HepG2 (cell line): ENCODE measurements around the gene INPP5E. TPM values are rescaled to one million over a fixed set of nuclear protein-coding genes. Genes with fewer than 3 reads are reported as not detected.
A peak's percentile ranks its signal among the peaks of the same experiment; 100 is the strongest.

Experiments used
- BCLAF1 ChIP-seq: fragments of 450-650 bp; IDR thresholded peaks from 2 replicates; pipeline ENCODE4 v1.6.1; 2017; ENCODE audit warnings: mild to moderate bottlenecking
- FOXK2 ChIP-seq: fragments of 450-650 bp; IDR thresholded peaks from 2 replicates; pipeline ENCODE4 v1.6.1; 2016
- HMG20B ChIP-seq: conservative IDR thresholded peaks from 2 replicates; pipeline ENCODE4 v1.6.1; 2016; ENCODE audit warnings: missing genetic modification reagents, missing compliant biosample characterization
- JDP2 ChIP-seq: sonication (generic); formaldehyde crosslinking; IDR thresholded peaks from 2 replicates; pipeline ENCODE4 v1.8.1; 2022; ENCODE audit warnings: missing genetic modification reagents, borderline replicate concordance
- NR2F1 ChIP-seq, 2 experiments: fragments of 450-650 bp in 1 of 2; formaldehyde crosslinking in 1 of 2; IDR thresholded peaks; 2 replicates each; pipeline versions ENCODE4 v1.5.0 to v1.6.1; 2016 to 2020; ENCODE audit warnings: mild to moderate bottlenecking in 1 of 2, missing compliant biosample characterization in 1 of 2, missing genetic modification reagents in 1 of 2, moderate library complexity in 1 of 2
- RAD51 ChIP-seq: fragments of 450-650 bp; IDR thresholded peaks from 2 replicates; pipeline ENCODE4 v1.6.1; 2016; ENCODE audit warnings: borderline replicate concordance
- RERE ChIP-seq: IDR thresholded peaks from 2 replicates; pipeline ENCODE4 v1.6.1; 2016; ENCODE audit warnings: low read depth, missing genetic modification reagents, missing compliant biosample characterization
- RNF2 ChIP-seq: fragments of 450-650 bp; conservative IDR thresholded peaks from 2 replicates; pipeline ENCODE4 v1.6.1; 2016; ENCODE audit warnings: low read depth
- SATB2 ChIP-seq: sonication (generic); formaldehyde crosslinking; IDR thresholded peaks from 2 replicates; pipeline ENCODE4 v1.5.0; 2020; ENCODE audit warnings: missing genetic modification reagents
- ZFP91 ChIP-seq: sonication (generic); formaldehyde crosslinking; IDR thresholded peaks from 2 replicates; pipeline ENCODE4 v1.9.0; 2022; ENCODE audit warnings: missing genetic modification reagents, mild to moderate bottlenecking, borderline replicate concordance
- ZNF20 ChIP-seq: sonication (generic); formaldehyde crosslinking; IDR thresholded peaks from 2 replicates; pipeline ENCODE4 v1.4.0; 2020; ENCODE audit warnings: mild to moderate bottlenecking, moderate library complexity, missing genetic modification reagents
- ZNF326 ChIP-seq: sonication (generic); formaldehyde crosslinking; IDR thresholded peaks from 2 replicates; pipeline ENCODE4 v1.4.0; 2020; ENCODE audit warnings: missing genetic modification reagents, borderline replicate concordance
- ZNF329 ChIP-seq: sonication (generic); formaldehyde crosslinking; IDR thresholded peaks from 2 replicates; pipeline ENCODE4 v1.9.0; 2021; ENCODE audit warnings: low read depth, mild to moderate bottlenecking, missing genetic modification reagents
- ZNF484 ChIP-seq: sonication (generic); formaldehyde crosslinking; IDR thresholded peaks from 2 replicates; pipeline ENCODE4 v1.5.1; 2020; ENCODE audit warnings: mild to moderate bottlenecking, low read depth, missing genetic modification reagents, borderline replicate concordance
- polyA plus RNA-seq, 8 experiments: library from polyadenylated mRNA; depleted of rRNA in 3 of 8; stranded (reverse) in 7 of 8; unstranded in 1 of 8; fragments of >200 nt; fragmentation: Illumina TruSeq in 4 of 8; extraction: Trizol in 4 of 8; gene quantifications; 2 replicates each; pipeline versions ENCODE4 v1.2.1 to v1.2.3, GENCODE V29; 2011 to 2016; ENCODE audit warnings: low read depth in 4 of 8, missing spikeins in 1 of 8, mixed read lengths in 1 of 8; ENCODE audit not compliant: insufficient read depth in 1 of 8
- total RNA-seq, 5 experiments: library from RNA; depleted of rRNA; stranded (reverse); fragments of >200 nt; fragmentation: Illumina TruSeq; extraction: Trizol; gene quantifications; 2 replicates each; pipeline ENCODE4 v1.2.3, GENCODE V29; 2016; ENCODE audit warnings: low read depth in 1 of 5
- TF ChIP-seq, protein P1 (sequence below): IDR thresholded peaks from 2 replicates; pipeline ENCODE4 v1.6.1; 2016; ENCODE audit warnings: low read depth, borderline replicate concordance
- TF ChIP-seq, protein P2 (sequence below): sonication (generic); formaldehyde crosslinking; IDR thresholded peaks from 2 replicates; pipeline ENCODE4 v1.5.1; 2020; ENCODE audit warnings: mild to moderate bottlenecking, moderate library complexity, missing genetic modification reagents

INPP5E gene
- total and polyA plus RNA-seq, 2 of the 13 experiments (the other 11 are each of a cell fraction or from before 2014, with no cell fraction given): 5.5 TPM

- TF ChIP-seq RERE (CRISPR knock-in tag) (0 out of 2 replicates have a peak, but pooled peaks have one; percentile 31), ZNF329 (CRISPR knock-in tag) (no peak), ZNF484 (CRISPR knock-in tag) (peak; percentile 82; the same call in 1 of the 2 replicates), BCLAF1 (no peak), NR2F1 (CRISPR knock-in tag; IDR thresholded peaks at IDR 0.05) (no peak), SATB2 (CRISPR knock-in tag) (no peak), HMG20B (CRISPR knock-in tag) (no peak), ZNF326 (CRISPR knock-in tag) (no peak), ZNF20 (CRISPR knock-in tag) (no peak), RAD51 (no peak), FOXK2 (no peak), JDP2 (CRISPR knock-in tag) (no peak; the same call in 1 of the 2 replicates), RNF2 (no peak), ZFP91 (CRISPR knock-in tag) (peak; percentile 63)
- TF ChIP-seq, protein P1, sequence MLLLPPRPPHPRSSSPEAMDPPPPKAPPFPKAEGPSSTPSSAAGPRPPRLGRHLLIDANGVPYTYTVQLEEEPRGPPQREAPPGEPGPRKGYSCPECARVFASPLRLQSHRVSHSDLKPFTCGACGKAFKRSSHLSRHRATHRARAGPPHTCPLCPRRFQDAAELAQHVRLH: 0 out of 2 replicates have a peak, but pooled peaks have one; percentile 46
- TF ChIP-seq, protein P2, sequence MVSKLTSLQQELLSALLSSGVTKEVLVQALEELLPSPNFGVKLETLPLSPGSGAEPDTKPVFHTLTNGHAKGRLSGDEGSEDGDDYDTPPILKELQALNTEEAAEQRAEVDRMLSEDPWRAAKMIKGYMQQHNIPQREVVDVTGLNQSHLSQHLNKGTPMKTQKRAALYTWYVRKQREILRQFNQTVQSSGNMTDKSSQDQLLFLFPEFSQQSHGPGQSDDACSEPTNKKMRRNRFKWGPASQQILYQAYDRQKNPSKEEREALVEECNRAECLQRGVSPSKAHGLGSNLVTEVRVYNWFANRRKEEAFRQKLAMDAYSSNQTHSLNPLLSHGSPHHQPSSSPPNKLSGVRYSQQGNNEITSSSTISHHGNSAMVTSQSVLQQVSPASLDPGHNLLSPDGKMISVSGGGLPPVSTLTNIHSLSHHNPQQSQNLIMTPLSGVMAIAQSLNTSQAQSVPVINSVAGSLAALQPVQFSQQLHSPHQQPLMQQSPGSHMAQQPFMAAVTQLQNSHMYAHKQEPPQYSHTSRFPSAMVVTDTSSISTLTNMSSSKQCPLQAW (CRISPR knock-in tag): no peak
Observed at GRCh38 chr9:136410500-136411287, 29.0 kb downstream of the INPP5E start, which contains the start of the genes ENTR1 and PMPCA (continued).
